Measurements from ENCODE around the gene SETSIP.

The SETSIP gene

DNA sequence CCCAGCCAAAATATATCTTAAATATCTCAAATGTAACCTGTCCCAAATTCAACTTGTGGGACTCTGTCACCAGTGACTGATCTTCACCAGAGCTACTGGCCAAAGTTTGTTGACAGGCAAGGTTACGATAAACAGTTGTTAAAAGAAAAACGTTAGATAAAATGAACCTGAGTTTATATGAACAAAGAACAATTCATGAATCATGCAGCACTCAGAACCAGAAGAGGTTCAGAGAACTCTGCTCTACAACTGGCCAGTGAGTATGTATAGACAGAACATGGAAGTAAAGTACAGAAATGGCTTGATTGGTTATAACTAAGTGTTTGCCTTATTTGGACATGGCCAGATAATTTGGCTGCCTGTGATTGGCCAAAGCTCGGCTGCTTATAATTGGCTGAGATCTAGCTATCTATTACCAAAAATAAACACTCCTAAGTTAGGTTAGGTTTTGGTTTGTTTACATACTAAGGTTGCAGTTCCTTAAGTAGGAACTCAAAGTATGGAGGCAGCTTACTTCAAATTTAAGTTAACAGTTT, 30.4 kb upstream of the SETSIP start:
- Histone ChIP-seq H3K27ac (no peak overlapping the region), H3K4me1 (ENCODE audit: control insufficient read depth in 1 of 2, insufficient read depth in 1 of 2, low read depth in 1 of 2, low read length in 1 of 2) (no peaks in the 10 kb centered on the region), H3K4me3 (ENCODE audit: low read depth in 1 of 2, low read length in 1 of 2) (no peak overlapping the region), H3K36me3 (no peaks in the 10 kb centered on the region), H3K9me3 (no peaks in the 10 kb centered on the region), H3K27me3 (no peaks in the 10 kb centered on the region)
- TF ChIP-seq, protein P1, sequence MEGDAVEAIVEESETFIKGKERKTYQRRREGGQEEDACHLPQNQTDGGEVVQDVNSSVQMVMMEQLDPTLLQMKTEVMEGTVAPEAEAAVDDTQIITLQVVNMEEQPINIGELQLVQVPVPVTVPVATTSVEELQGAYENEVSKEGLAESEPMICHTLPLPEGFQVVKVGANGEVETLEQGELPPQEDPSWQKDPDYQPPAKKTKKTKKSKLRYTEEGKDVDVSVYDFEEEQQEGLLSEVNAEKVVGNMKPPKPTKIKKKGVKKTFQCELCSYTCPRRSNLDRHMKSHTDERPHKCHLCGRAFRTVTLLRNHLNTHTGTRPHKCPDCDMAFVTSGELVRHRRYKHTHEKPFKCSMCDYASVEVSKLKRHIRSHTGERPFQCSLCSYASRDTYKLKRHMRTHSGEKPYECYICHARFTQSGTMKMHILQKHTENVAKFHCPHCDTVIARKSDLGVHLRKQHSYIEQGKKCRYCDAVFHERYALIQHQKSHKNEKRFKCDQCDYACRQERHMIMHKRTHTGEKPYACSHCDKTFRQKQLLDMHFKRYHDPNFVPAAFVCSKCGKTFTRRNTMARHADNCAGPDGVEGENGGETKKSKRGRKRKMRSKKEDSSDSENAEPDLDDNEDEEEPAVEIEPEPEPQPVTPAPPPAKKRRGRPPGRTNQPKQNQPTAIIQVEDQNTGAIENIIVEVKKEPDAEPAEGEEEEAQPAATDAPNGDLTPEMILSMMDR (IDR thresholded peaks at IDR 0.05) = no peak

DNA sequence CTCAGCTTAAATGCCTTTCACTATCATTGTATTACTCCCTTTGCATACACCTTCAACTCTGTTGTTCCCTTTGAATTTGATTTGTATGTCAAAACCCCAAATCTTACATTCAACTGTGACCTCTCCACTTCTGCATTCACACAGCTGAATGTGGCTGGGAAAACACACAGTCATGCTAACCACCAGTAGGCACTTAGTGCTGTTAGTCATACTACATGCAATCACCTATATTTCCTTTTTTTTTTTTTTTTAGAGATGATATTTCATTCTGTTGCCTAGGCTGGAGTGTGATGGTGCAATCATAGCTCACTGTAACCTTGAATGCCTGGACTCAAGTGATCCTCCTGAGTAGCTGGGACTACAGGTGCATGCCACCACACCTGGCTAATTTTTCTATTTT, 21.1 kb upstream of the SETSIP start:
- Histone ChIP-seq H3K4me3 (ENCODE audit: low read depth in 1 of 2, low read length in 1 of 2) (no peak overlapping the region), H3K9me3 (no peaks in the 10 kb centered on the region), H3K27me3 (no peaks in the 10 kb centered on the region), H3K36me3 (no peaks in the 10 kb centered on the region), H3K4me1 (ENCODE audit: control insufficient read depth in 1 of 2, insufficient read depth in 1 of 2, low read depth in 1 of 2, low read length in 1 of 2) (peaks cover 12% of the 10 kb centered on the region in 2 experiments), H3K27ac (peak overlapping the region; percentile 64)
- TF ChIP-seq, protein P1 (IDR thresholded peaks at IDR 0.05) = no peak

DNA sequence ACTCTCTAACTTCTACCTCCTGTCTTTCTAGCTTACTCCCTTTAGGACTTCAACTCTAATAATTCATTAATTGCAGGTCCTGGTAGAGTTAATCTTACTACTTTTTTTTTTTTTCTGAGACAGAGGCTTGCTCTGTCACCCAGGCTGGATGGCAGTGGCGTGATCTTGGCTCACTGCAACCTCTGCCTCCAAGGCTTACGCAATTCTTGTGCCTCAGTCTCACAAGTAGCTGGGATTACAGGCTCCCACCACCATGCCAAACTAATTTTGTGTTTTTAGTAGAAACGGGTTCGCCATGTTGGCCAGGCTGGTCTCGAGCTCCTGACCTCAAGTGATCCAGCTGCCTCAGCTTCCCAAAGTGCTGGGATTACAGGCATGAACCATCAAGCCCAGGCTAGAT, 20.7 kb upstream of the SETSIP start:
- Histone ChIP-seq H3K4me3 (ENCODE audit: low read depth in 1 of 2, low read length in 1 of 2) (no peak overlapping the region), H3K36me3 (no peaks in the 10 kb centered on the region), H3K9me3 (no peaks in the 10 kb centered on the region), H3K4me1 (ENCODE audit: control insufficient read depth in 1 of 2, insufficient read depth in 1 of 2, low read depth in 1 of 2, low read length in 1 of 2) (peaks cover 12% of the 10 kb centered on the region in 2 experiments), H3K27ac (peak overlapping the region; percentile 64), H3K27me3 (no peaks in the 10 kb centered on the region)
- TF ChIP-seq, protein P1 (IDR thresholded peaks at IDR 0.05) = no peak

DNA sequence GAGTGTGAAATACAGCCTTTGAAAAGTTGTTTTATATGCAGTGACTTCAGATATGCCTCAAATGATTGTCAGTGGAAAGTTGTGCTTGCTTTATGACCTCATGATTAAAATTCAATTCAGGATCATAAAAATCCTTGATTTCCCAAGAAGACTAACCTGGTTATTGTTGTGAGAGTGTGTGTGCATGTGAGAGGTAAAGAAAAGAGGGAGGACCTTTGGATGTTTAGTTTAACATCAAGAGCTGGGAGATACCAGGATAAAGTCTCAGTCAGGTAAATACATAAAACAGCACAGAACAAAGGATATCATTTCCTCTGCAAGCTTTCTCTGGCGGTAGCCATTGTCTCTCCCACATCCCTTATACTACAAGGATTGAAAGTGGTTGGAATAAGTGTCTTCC, 19.4 kb upstream of the SETSIP start:
- H3K36me3 ChIP-seq = no peaks in the 10 kb centered on the region
- H3K27ac ChIP-seq = no peak overlapping the region
- peaks cover 12% of the 10 kb centered on the region in 2 experiments for H3K4me1 ChIP-seq (ENCODE audit: control insufficient read depth in 1 of 2, insufficient read depth in 1 of 2, low read depth in 1 of 2, low read length in 1 of 2)
- TF ChIP-seq, protein P1 (IDR thresholded peaks at IDR 0.05) = no peak
- no peaks in the 10 kb centered on the region for H3K9me3 ChIP-seq
- H3K4me3 ChIP-seq (ENCODE audit: low read depth in 1 of 2, low read length in 1 of 2) = no peak overlapping the region
- no peaks in the 10 kb centered on the region for H3K27me3 ChIP-seq

DNA sequence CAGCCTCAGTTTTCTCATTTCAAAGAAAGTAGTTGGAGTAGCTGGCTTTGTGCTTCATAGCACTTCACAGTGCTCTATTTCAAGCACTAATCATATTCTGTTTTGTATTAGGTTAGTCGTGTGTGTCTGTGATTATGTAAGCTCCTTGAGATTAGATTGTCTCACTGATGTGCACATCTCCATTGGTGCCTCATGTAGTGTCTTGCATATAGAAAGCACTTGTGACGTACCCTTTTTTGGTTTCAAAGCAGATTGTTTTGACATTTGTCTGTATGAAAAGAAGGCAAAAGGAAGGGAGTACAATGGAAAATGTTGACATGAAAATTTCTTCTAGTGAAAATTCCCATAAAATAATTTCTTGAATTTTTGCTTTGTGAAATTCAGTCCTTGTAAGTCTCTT, 18.9 kb upstream of the SETSIP start:
- H3K4me1 ChIP-seq (ENCODE audit: control insufficient read depth in 1 of 2, insufficient read depth in 1 of 2, low read depth in 1 of 2, low read length in 1 of 2) = peaks cover 12% of the 10 kb centered on the region in 2 experiments
- H3K27ac ChIP-seq = no peak overlapping the region
- H3K4me3 ChIP-seq (ENCODE audit: low read depth in 1 of 2, low read length in 1 of 2) = no peak overlapping the region
- TF ChIP-seq, protein P1 (IDR thresholded peaks at IDR 0.05) = no peak
- H3K27me3 ChIP-seq = no peaks in the 10 kb centered on the region
- no peaks in the 10 kb centered on the region for H3K36me3 ChIP-seq
- no peaks in the 10 kb centered on the region for H3K9me3 ChIP-seq

DNA sequence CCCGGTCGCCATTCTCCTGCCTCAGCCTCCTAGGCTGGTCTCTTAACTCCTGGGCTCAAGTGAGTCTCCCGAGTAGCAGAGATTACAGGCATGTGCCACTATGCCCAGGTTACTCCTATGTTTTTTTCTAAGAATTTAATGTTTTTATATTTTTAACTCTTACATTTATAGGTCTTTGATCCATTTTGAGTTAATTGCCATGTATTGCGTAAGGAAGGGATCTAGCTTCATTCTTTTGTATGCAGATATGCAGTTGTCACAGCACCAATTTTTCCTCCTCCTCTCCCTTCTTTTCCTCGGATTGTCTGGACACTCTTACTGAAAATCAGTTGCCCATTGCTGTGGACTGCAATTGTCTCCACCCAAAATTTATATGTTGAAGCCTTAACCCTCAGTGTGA, 16.4 kb upstream of the SETSIP start:
- Histone ChIP-seq H3K4me1 (ENCODE audit: control insufficient read depth in 1 of 2, insufficient read depth in 1 of 2, low read depth in 1 of 2, low read length in 1 of 2) (peaks cover 11 to 12% of the 10 kb centered on the region in 2 experiments), H3K4me3 (ENCODE audit: low read depth in 1 of 2, low read length in 1 of 2) (no peak overlapping the region), H3K36me3 (no peaks in the 10 kb centered on the region), H3K27ac (no peak overlapping the region), H3K9me3 (no peaks in the 10 kb centered on the region), H3K27me3 (no peaks in the 10 kb centered on the region)
- TF ChIP-seq, protein P1 (IDR thresholded peaks at IDR 0.05) = no peak

Data from neutrophil (primary cell).